ENCODE data around the gene ZNF267. TPM values are rescaled to one million over a fixed set of nuclear protein-coding genes. Genes with fewer than 3 reads are reported as not detected.
"Not testable (repeated sequence)": the region's sequence is repeated elsewhere in the genome, so short reads cannot be mapped to it uniquely, and the experiment has no call there.

Gene ZNF267
- 17.7 TPM for total RNA-seq

DNA sequence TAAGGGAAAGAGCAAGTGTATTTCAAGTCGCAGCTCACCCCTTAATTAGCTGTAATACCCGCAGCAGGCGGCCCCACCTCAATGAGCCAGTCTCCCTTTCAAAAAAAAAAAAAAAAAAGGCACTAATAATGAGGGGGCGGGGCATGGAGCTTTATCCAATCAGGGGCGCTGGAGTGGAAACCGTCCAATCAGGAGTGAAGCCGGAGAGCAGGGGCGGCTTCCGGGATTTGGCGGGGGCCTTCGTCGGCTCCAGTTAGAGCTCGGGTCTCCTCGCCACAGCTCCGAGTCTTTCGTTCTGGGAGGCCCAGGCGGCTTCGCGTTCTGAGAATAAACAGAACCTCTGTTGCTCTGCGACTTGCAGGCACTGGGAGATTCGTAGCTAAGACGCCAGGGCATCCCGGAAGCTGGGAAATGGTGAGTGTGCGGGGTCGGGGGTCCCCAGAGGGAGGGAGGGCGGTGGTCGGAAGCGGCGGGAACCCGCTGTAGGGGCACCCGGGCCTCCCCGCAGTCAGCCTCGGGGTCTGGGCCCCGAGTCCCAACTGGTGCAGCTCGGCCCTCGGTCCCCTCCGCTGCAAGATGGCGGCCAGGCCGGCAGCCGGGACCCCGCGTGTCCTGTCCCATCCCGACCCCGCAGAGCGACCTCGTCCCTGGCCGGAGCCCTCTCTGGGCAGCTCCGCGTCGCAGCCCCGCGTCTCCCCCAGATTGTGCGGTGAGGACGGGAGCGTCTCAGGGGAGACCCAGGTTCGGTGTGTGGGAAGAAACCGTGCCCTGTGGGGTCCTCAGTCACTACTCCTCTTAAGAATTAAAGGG is at the start of gene ZNF267:
TSS of gene ZNF267 (plus strand) at position 252 of the 810 bp plus-strand sequence. CDS start at position 412, 160 bp downstream.
- peak; percentile 91 for DNase-seq

DNA sequence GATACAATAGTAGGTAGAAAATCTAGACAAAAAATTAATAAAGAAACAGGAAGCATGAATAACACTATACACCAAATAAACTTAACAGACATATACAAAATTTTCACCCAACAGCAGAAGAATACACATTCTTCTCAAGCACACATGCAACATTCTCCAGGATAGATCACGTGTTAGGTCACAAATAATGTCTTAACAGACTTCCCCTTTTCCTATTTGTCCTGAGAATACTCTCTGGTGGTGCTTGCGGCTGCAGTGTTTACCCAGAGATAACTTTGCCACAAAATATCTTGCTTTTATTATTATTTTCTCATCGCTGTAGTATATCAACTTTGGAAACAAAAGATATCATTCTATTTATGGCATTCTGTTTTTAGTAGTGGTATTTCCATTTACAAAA is 40.6 kb upstream of the ZNF267 start:
- no peak for DNase-seq

DNA sequence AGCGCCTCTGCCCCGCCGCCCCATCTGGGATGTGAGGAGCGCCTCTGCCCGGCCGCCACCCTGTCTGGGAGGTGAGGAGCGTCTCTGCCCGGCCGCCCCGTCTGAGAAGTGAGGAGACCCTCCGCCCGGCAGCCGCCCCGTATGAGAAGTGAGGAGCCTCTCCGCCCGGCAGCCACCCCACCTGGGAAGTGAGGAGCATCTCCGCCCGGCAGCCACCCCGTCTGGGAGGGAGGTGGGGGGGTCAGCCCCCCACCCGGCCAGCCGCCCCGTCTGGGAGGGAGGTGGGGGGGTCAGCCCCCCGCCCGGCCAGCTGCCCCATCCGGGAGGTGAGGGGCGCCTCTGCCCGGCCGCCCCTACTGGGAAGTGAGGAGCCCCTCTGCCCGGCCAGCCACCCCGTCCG is 37.2 kb upstream of the ZNF267 start:
- DNase-seq = not testable (repeated sequence)

DNA sequence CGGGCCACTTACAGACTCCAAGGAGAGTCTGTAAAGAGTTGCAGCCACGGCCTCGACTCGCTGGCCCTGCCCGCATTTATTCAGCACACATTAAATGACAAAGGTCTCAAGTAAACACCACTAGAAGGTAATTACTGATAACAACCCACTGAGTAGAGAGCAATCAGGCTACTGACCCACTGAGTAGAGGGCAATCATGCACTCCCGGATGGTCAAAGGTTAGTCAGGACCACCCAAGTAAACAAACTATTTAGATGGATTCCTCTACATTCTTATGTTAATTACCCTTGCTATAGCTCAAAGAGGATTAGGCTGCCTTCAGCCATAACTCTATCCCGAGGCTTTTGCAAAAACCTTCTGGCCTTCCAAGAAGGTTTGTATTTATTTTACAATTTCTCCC is 30.7 kb upstream of the ZNF267 start:
- no peak for DNase-seq

DNA sequence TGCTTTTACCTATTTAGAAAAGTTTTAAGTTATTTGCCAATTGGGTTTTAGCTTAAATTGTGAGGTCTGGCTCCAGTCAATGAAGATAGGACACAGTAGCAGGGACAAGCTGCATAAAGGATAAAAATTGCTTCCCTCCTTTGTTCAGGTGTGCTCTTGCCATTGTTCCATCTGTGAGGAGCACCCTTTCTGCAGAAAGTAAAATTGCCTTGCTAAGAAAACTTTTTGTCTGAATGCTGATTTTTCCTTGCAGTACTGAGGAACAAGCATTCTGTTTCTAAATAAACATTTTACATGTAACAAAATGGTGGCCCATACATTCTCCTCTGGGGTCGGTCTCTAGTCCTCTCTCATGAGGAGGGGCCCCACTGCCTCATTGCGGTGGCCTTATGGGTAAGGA is 25.0 kb upstream of the ZNF267 start:
- DNase-seq = not testable (repeated sequence)

DNA sequence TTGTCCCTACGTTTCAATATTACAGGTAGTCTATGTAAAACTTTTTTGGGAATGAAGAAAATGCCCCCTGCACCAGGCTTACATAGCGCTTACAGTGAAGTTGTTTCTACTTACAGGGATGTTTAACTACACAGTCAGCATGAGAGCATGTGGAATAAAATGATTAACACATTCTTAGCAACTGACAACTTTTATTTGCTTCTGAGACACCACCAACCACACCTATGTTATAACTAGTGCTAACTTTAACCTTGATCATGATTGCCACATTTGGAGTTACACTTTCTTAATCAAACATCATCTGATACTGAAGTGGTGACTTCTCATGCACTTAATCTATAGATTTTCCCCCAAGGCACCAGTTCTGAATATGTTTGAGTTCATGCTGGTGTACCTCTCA is 20.3 kb upstream of the ZNF267 start:
- DNase-seq = no peak

DNA sequence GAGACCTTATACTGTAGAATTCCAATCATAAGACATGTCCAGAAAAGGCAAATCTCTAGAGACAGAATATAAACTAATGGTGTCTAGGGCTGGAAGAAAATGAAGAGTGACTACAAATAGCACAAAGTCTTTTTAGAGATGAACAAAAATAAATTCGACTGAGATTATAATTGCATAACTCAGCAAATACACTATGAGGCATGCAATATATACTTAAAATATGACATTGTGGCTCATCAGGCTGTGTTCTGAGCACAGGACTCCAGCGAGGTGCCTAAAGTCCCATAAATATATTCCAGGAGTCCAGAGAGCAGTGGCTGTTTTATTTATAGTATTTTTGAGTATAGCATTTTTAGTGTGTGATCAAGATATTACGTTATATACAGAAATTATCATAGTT is 13.1 kb upstream of the ZNF267 start:
- DNase-seq = no peak

DNA sequence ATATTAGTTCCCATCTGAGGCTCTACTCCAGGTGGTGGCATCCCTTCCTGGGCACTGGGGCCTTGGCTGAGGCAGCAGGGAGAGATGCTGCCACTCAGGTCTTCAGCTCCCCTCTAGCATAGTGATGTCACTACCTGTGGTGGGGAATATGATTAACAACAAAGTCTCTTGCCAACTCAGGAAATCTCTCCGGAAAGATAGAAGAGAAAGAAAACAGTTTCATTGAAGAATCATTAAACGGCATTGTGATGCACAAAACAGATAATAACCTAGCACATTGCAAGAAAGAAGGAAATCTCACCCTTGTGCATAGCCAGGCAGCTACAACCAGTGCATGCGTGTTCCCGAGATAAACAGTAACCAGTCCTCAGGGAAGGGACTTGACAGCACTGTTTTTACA is 12.2 kb upstream of the ZNF267 start:
- DNase-seq = no peak

DNA sequence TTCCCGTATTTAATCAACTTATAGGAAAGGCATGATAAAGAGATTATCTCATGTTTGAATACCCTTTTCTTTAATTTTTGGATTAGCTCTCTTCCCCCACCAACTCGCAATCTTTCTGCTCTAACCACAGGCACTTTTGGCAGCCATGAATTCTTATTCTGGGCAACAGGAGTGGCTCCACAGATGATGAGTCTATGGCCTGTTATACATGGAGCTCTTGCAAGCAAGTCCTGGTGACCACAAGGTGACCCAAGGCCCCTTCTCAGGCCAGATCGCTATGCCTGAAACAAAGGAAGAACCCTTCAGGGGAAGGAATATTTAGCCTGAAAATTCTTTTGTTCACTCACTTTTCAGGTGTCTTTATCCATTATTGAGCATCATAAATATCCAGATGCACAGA is 10.8 kb upstream of the ZNF267 start:
- no peak for DNase-seq

DNA sequence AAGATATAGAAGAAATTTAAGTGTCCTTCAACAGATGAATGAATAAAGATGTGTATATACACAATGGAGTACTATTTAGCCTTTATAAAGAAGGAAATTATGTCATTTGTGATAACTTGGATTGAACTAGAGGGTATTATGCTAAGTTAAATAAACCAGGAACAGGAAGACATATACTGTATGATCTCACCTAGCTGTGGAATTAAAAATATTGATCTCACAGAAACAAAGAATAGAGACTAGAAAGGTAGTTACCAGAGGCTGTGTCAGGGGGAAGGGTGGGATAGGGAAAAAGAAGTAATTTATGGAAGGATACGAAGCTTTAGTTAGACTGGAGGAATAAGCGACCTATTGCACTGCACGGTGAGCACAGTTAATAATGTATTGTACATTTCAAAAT is 5.4 kb upstream of the ZNF267 start:
- DNase-seq = no peak

DNA sequence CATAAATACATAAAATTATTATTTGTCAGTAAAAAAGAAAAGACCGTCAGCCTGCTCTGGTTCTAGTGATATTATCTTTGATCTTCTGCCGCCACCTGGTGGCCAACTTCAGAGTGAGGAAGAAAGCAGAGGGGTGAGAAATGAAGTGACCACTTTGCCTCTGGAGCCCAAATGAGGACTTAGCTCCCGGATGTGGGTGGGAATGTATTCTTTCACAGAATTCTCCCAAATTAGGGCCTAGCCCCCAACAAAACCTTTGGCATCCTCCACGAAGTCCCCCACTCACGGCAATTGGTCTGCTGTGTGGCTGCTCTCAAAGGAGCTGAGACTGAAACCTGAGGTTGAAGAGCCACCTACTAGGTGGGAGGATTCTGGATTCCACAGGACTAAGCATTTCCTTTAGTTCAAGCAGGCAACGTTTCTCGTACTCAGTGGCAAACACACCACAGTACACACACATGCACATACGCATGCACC is 4.9 kb upstream of the ZNF267 start:
- DNase-seq = peak; percentile 28

DNA sequence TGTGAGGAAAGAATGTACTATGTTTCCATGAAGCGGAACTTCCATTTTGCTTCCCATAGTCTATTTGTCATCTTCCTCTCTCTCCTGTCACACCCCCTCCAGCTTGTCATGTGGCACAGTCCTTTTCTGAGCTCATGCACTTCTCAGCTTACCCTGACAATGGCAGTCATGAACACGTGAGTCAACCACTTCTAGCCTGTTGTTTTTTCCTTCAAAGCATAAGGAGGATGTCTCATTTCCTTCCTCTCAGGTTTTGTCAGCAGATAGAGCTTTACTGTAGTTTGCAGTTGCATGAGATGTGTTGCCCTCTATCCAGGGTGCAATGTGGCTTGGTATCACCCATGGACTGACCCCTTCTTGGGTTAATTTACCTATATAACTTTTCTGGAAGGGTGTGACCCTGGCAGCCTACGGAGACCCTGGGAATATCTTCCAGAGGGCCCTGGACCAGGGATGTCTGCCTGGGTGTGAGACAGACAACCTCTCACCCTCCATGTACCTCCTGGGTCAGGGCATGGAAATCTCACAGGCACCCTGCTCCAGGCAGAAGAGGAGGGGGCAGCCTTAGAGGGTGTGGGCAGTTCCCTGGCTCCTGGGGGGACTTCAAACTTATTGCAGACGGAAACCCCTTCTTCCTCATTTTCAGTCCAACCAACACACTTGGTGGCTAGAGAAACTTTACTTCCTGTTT is 4.0 kb upstream of the ZNF267 start:
- no peak for DNase-seq

DNA sequence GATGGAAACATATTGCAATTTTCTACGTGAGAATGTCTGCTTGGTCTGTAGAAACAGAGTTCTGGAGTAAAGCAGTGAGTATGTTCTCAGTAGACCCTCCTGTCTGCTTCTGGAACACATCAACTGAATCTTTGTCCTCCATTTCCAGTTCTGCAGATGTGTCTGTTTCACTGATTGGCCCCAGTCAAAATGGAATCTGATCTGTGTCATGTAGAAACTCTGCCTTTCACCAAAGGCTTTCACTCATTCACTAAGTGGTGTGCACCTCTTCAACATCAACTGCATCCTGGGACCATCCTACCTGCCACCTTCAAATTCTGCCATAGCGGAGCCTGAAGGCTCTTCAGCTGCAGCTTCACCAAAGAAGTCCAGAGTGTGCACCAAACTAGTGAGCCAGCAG is 2.8 kb upstream of the ZNF267 start:
- DNase-seq = no peak

DNA sequence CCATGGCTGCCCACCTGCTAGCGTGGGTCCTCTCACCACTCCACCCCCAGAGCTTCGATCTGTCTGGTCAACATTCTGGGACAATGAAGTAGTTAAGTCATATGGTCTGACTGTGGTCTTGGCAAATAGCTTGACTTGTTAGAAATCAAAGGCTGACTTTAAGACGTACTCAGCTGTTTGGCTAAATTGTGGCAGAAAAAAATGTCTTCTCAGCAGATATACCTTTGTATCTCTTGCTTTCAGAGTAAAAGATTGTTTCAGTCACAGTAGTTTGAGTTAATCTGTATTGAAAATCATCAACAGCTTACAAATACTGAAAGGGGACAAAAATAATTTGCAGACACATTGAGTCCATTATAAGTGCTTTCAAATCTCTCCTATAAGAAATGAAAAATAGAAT is 2.1 kb upstream of the ZNF267 start:
- no peak for DNase-seq

DNA sequence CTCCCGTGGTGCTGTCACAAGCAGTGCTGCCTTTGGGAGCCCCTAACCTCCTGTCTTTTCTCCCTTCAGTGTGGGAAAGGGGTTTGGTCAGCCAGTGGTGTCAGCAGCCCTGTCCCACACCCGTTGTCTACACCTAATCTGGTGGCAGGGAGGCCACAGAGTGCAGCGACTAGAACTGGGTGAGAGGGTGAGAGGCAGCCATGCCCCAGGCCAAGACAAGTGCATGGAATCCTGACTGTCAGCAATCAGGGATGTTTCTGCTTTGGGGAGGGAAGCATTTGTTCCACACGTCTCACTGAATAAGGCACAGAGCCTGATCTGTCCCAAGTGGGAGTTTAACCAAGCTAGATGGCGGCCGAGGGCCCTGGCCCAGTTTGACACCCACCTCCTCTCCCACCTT is 1.4 kb upstream of the ZNF267 start:
- no peak for DNase-seq

DNA sequence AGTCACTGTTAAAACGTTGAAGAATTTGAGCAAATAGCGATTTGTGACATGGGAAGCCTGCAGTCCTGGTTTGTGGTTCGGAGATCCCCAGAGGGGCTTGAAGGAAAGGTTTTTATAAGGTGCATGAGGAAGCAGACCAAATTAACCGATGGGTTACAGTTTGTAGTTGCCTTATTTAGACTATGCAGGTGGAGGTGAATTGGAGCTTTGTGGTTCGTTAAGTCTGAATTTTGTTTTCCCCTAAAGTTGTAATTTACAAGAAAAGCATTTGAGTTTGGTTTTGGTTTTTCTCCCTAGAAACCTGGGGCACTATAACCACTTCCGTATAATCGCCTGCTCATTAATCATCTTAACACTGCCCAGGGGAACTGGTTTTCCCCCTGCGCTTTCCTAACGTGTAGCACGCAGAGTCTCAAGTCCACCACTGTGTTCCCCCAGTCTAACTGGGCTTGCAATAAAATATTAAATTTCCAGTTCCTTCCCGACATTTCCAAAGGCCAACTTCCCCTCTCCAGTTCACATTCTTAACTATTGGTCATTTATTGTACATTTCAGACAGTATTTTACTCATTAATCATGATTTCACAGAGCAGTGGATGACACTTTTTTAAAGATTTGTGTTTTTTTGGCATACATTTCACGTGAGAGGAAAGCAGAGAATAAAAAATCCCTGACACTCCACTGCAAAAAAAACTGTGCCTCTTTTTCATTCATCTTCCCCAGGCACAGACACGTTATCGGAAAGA is 932 bp downstream of the ZNF267 start:
- DNase-seq = no peak

DNA sequence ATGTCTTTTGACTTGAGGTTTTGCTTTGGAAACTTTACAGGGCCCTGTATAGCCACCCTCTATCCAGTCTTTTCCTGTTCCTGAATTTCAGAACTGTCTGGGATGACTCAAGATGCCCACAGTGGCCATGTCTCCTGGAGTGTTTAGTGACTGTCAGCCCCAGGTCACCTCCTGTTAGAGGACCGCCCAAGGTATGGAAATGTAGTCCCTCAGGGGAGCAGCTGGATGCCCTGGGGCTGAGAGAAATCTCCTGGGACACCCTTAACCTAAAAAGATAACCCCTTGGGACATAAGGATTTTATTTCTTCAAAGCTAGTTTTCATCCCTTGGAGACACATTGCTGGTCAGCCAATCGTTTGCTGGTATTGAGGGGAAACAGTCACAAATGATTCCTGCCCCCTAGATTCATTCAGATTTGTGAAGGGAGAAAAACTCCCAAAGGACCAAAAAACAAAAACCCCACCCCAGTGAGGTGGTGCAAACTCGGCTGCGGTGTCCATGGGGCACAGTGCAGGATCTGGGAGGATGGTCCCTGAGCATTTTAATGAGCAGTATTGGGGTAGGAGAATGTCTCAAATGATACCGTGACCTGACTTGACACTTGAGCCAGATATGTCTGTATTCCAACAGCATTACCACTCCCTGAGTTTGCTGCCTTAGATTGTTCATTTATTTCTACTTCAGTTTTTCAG is 1.7 kb downstream of the ZNF267 start:
- no peak for DNase-seq

DNA sequence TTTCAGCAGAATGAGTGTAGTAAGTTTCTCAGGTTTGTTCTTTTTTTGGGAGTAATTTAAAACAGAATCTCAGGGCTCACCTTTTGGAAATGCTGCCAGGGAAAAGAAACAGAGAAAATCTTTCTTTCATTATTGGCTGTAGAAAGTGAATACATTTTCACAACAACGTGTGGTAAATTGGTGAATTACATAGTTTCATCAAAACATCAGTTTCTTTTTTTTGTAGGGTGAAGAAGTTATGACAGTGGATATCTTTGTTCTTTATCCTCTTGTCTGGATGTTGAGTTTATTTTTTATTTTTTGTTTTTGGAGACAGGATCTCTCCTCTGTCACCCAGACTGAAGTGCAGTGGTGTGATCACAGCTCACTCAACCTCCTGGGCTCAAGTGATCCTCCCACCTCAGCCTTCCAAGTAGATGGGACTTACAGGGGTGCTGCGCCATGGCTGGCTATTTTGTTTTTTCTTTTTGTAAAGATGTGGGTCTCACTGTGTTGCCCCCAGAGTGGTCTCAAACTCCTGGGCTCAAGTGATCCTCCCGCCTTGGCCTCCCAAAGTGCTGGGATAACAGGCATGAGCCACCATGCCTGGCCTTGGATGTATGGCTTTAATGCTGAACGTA is 2.4 kb downstream of the ZNF267 start:
- DNase-seq = no peak

DNA sequence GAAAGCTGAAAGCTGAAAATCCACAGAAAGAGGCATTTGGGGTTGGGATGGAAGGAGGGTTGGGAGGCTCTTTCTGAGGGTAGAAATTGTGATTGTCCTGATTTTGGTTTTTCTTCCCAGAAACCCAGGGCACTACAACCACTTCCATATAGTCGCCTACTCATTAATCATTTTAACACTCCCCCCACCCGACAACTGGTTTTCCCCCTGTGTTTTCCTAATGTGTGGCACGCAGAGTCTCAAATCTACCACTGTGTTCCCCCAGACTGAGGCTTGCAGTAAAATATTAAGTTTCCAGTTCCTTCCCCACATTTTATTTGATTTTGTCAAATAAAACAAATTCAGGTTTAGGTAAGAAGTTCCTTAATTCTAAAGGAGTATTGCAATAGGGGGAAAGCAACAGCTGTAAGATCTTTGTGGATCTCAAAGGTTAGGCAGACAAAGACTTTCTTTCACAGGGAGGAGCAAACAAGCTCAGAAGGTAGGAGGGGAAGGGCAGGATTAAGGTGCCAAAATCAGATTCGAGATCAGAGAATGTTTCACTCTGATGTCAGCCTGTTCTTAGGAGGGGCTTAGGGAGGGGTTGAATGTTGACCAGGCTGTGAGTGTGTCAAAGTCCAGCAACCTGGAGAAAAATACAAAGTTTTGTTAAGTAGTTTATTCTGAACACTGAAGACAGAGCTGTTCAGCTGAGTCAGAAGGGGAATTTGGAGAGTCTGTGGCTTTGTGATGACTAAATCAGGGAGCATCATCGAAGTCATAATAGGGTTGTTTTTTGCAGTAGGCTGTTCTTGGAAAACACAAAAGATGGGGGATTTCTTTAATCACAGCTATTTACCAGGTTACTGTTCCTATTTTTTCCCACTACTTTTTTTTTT is 3.6 kb downstream of the ZNF267 start:
- no peak for DNase-seq

DNA sequence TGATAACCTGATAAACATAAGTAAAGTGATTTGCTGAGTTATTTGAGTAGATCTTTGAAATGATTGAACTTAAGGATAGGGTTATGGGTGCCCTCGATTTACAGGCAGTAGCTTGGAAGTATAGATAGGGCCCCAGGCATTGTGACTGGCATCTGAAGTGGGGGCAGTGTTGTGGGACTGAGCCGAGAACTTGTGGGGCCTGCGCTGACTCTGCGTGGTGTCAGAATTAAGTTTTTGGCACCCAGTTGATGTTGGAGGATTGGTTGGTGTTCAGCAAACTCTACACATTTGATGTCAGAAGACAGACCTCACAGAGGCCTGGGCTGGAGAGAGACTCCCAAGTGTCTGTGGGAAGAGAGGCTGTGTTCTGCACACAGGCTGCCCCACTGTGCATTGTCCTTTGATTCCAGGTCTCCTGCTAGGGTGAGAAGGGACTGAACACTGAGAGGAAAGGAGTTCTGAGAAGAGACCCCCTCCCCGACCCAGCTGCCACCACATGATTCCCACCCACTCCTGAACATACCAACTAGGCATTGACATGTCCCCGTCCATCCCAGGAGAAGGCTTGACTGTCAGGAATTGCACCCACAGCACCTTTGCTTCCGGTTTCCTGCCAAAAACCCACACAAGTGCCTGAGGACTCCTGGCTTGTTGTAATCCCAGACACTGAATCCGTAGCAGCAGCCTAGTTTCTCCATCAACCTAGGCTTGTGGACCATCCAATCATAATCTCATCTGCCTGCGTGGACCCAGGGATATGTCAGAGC is 4.5 kb downstream of the ZNF267 start:
- DNase-seq = no peak

Measured in skin of body (tissue), 2 donors.